Stimulated activated CD8-positive, alpha-beta memory T cell treated with anti-CD3 and anti-CD28 coated beads, Interleukin-2, amount 100 ng/mL, for 48 hours (primary cell): ENCODE data around the gene SBF2.
"Not testable (repeated sequence)": the region's sequence is repeated elsewhere in the genome, so short reads cannot be mapped to it uniquely, and the experiment has no call there.

Experiments
- DNase-seq, 2 donors: peaks; one replicate each; pipeline ENCODE4 v3.0.0-alpha.2; 2020; ENCODE audit warnings: low read depth in 2 of 2

Gene SBF2

DNA sequence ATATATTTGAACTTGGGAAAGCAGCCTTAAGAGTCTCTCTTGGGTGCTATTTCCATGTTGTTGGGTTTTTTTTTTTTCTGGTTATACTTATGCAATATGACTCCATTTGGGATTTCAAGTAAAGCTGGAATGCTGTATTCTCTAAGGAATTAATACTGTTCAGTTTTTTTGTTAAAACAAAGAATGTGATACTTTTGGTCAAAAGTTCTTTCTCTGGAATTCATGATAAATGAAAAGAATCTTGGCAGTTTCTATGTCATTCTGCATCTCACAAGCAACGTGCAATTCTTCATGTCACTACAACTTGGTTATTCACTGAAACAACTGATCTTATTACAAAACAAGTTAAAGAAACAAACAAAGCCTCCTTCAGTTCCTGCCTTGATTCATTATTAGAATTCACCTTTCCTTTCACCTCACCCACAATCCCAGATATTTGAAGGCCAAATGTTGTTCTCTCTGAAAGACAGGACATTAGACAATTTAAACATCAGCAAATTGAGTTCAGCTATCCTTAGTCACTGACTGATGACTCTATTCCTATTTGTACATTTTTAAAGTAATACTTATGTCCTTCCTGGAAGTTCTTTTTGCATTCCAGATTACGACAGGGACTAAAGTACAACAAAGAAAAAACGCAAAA, 176.2 kb downstream of the SBF2 start:
- no peak for DNase-seq

- DNase-seq = no peak
These were observed 177.4 kb downstream of the SBF2 start for GRCh38 chr11:10116588-10116987.

GRCh38 chr11:10114593-10115404, 179.2 kb downstream of the SBF2 start:
- DNase-seq = no peak

GRCh38 chr11:10113852-10114251, 180.2 kb downstream of the SBF2 start:
- no peak for DNase-seq

DNA sequence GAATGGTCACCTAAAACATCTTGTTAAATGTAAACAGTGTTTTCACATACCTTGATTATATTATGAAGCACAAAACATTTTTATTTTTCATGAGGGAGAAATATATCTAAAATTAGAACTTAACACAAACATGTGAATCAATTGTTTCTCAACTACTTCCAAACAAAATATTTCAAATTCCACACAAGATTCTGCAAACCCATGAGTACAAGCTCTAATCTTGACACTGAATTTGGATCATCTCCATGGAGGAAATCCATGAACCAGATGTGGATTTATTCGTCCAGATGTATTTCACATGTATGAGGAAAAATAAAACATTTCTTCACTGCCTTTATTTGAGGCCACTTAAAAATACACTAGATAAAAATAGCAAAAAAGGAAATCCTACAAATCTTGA, 184.2 kb downstream of the SBF2 start:
- DNase-seq = no peak

- DNase-seq = no peak
These were observed 184.9 kb downstream of the SBF2 start for GRCh38 chr11:10108915-10109680.

DNA sequence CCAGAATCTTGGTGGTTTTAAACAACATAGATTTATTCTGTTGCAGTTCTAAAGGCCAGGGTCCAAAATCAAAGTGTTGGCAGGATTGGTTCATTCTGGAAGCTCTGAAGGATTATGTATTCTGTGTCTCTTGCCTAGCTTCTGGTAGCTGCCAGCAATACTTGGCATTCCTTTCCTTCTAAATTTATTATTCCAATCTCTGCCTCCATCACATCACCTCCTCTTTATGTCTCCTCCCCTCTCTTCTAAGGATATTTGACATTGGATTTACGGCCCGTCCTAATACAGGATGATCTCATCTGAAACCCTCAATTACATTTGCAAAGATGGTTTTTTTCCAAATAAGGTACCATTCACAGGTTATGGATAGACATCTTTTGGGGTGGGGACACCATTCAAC, 186.5 kb downstream of the SBF2 start:
- no peak for DNase-seq

DNA sequence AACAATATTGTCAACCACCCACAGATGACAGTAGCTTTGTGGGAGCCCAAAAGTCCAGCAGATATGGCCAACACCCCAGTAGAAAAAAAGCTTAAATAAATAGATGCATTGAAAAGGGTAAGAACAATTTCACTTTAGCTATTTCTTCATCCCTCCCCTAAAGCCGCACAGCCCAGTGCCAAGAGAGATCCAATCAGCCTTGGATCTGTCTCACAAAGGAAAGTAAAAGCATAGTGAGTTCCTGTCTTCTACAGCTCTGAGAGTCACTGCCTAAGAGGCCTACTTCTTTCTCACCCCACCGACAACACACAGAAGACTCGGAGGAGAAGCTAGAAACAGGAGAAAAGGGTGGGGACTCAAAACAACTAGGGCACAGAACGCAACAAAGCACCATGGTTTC, 196.4 kb downstream of the SBF2 start:
- no peak for DNase-seq

- DNase-seq = no peak
These were observed 197.0 kb downstream of the SBF2 start for GRCh38 chr11:10096987-10097386.

GRCh38 chr11:10095412-10096208, 198.4 kb downstream of the SBF2 start:
- DNase-seq = no peak

GRCh38 chr11:10092426-10092825, 201.6 kb downstream of the SBF2 start:
- no peak for DNase-seq

DNA sequence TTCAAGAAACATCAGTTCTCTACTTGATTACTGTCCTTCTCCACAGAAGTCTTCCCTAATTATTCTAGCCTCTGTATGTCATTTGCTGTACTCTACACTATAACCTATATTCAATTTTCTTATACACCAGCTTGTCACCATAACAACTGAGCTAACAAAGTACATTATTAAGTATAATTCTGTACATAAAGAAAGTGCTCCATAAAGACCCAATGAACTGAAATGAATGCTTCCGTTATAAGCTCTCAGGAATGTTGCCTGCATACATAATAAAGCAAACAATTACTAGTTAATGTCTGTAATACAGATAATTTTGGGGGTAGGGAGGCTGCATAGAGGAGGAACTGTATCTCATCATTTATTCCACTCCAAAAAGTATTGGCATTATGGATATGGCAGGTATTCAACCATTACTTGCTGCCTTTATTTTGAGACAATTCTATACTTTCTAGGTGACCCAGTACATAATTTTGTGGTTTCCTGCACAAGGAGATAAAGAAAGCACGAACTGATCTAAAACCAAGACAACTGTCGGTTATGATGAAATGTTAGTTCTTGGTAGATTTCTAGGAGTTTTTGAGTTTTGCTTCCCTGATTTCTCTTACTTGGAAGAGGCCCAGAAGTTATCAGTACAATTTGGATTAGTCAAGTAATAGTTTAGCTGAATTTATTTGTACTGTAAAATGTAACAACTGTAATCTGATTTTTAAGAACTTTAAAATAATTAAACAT, 202.5 kb downstream of the SBF2 start:
- no peak for DNase-seq

- DNase-seq = not testable (repeated sequence)
These were observed 206.1 kb downstream of the SBF2 start for GRCh38 chr11:10087923-10088225.

- no peak for DNase-seq
These were observed 206.7 kb downstream of the SBF2 start for GRCh38 chr11:10087186-10087922.

DNA sequence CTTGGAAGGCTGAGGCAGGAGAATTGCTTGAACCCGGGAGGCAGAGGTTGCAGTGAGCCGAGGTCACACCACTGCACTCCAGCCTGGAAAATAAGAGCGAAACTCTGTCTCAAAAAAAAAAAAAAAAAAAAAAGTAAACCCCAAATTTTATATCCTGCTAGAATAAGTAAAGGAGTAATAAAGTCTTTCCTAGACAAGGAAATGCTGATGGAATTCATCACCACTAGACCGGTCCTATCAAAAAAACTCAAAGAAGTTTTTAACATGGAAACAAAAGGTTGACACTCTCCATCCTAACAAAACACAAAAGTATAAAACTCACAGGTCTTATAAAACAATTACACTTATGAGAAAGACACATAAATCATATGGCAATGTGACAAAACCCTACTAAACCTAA, 213.9 kb downstream of the SBF2 start:
- DNase-seq = no peak

DNA sequence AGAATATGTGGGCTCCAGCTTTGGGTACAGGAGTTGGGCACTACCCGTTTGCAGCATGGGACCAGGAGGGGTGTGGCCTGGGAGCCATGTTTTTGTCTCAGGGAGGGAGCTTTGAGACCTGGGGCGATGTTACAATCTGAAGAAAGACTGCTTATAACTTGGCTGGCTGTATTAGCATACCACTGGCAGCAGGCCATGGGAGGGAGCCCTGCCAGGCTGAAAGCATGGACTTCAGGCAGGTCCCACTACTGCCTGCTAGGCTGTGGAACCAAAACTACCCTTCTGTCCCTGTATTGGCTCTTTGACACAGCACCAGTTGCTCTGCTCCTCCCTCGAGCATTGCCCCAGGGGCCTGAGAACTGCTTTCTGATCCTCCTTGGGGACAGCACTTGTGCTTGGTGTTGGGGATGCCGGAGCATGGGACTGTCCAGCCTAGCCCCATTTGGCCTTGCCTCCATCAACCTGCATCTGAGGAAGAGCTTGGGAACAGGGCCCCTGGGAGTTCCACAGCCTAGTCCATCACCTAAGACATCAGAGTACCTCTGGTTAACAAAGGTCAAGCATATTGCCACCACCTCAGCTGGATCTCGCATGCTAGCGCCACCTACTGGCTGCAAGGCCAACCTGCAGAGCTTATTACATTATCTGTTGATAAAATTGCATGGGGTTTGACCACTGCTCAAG, 217.4 kb downstream of the SBF2 start:
- DNase-seq = peak; percentile 7 to 8

GRCh38 chr11:10075141-10075540, 218.9 kb downstream of the SBF2 start:
- DNase-seq = no peak

GRCh38 chr11:10072841-10073240, 221.2 kb downstream of the SBF2 start:
- no peak for DNase-seq

DNA sequence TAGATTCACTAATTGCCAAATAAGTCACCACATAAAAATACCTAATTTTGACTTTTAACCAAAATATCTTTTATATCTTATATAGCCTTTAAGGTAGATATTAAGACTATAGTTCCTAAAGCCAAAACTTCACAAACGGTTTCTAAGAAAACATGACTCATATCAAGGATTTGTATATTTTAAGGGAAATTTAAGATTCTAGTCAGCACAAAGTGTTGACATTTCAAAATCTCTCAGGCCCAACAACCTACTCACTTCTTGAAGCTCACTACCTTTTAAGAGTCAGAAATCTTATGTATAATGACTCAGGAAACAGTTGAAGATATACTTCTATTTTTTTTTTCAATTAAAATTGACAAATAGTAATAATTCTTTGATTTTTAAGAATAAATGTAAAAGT, 221.9 kb downstream of the SBF2 start:
- DNase-seq = no peak
